HEK293T (cell line): ENCODE results near the gene ATG7.

Experiments used
- NFRKB ChIP-seq: fragments of 450-650 bp; IDR thresholded peaks from 2 replicates; pipeline ENCODE4 v1.6.1; 2016; ENCODE audit warnings: mild to moderate bottlenecking, moderate library complexity
- SP1 ChIP-seq: fragments of 450-650 bp; IDR thresholded peaks from 2 replicates; pipeline ENCODE4 v1.6.1; 2017
- SUZ12 ChIP-seq: fragments of 450-650 bp; IDR thresholded peaks from 2 replicates; pipeline ENCODE4 v1.6.1; 2016; ENCODE audit warnings: mild to moderate bottlenecking

DNA sequence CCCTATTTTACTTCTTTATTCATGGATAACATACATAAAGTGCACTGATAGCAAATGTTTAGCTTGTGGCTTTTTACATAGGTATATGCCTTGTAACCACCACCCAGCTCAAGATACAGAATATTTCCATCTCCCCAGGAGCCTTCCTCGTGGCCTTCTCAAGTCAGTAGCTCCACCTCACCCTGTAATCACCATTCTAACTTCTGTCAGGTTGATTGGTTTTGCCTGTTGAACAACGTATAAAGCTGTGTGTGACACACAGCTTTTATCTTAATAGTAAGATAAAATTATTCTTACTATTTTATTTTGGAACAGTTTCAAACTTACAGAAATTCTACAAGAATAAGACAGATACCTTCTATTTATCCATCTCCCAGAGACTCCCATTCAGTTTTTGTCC, 13.3 kb downstream of the ATG7 start:
- TF ChIP-seq SP1 (no peak), NFRKB (no peak), SUZ12 (no peak)
